Bronchial epithelial cell (primary cell): ENCODE data around the gene PTRH1. TPM values are rescaled to one million over a fixed set of nuclear protein-coding genes. Genes with fewer than 3 reads are reported as not detected.

Experiments used
- DNase-seq: peaks from one replicate; pipeline ENCODE4 v3.0.0-alpha.2; 2010; ENCODE audit warnings: low read depth
- FAIRE-seq: peaks from 2 replicates; lab custom pipeline; 2011; peaks lifted over from hg19 to GRCh38; lab: Jason Lieb, UNC
- H3K27me3 ChIP-seq: 2 replicates; pipeline ENCODE4 v1.5.1; 2011; ENCODE audit warnings: low read length; ENCODE audit not compliant: control insufficient read depth, insufficient read depth
- H3K36me3 ChIP-seq: 2 replicates; pipeline ENCODE4 v1.5.1; 2011; ENCODE audit warnings: low read length; ENCODE audit not compliant: control insufficient read depth, insufficient read depth
- H3K4me3 ChIP-seq: 2 replicates; pipeline ENCODE4 v1.5.1; 2011; ENCODE audit warnings: mild to moderate bottlenecking, low read depth, low read length, control low read depth
- total RNA-seq: library from RNA; depleted of rRNA; stranded (reverse); fragments of >200 nt; gene quantifications from 2 replicates; pipeline ENCODE4 v1.2.1, GENCODE V29; 2014
- TF ChIP-seq, protein P1 (sequence below): IDR thresholded peaks from 2 replicates; pipeline ENCODE4 v1.5.1; 2011; ENCODE audit warnings: mild to moderate bottlenecking, moderate library complexity, low read length, control low read depth, inconsistent platforms; ENCODE audit not compliant: insufficient read depth, severe bottlenecking

PTRH1 gene
- total RNA-seq, 1 donor from 2014 or later: 26.6 TPM

GRCh38 chr9:127744398-127745110 lies 29.1 kb upstream of the PTRH1 start:
- no peak for FAIRE-seq
- Histone ChIP-seq H3K27me3 (no peaks in the 10 kb centered on the region), H3K36me3 (no peaks in the 10 kb centered on the region)

DNA sequence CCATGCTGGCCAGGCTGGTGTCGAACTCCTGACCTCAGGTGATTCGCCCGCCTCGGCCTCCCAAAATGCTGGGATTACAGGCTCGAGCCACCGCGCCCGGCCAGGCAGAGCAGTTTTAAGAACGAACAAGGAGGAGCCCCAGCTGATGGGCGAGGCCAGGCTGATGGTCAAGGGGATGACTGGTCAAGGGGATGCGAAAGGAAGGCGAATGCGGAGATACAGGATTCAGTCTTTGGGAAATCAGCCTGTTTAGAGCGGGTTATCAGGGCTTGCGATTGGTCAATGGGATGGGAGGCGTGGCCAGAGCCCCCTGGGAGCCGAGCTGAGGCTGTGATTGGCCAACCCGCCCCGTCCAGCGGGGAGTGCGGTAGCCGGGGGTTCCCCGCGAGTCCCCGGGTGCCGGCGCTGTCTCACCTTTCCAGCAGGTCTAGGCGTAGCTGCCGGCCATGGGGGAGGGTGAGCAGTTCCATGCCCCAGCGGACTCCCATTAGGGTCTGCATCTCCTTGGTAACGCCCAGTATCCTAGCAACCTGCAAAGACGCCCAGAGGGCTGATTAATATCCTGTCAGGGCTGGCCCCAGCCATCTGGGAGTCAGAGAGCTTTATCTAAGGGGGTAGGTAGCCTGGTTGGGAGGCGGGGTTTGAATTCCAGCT lies 27.1 kb upstream of the PTRH1 start:
- TF ChIP-seq, protein P1, sequence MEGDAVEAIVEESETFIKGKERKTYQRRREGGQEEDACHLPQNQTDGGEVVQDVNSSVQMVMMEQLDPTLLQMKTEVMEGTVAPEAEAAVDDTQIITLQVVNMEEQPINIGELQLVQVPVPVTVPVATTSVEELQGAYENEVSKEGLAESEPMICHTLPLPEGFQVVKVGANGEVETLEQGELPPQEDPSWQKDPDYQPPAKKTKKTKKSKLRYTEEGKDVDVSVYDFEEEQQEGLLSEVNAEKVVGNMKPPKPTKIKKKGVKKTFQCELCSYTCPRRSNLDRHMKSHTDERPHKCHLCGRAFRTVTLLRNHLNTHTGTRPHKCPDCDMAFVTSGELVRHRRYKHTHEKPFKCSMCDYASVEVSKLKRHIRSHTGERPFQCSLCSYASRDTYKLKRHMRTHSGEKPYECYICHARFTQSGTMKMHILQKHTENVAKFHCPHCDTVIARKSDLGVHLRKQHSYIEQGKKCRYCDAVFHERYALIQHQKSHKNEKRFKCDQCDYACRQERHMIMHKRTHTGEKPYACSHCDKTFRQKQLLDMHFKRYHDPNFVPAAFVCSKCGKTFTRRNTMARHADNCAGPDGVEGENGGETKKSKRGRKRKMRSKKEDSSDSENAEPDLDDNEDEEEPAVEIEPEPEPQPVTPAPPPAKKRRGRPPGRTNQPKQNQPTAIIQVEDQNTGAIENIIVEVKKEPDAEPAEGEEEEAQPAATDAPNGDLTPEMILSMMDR: no peak
- H3K27me3 ChIP-seq: no peaks in the 10 kb centered on the region
- H3K4me3 ChIP-seq: no peak overlapping the region
- DNase-seq (peak; percentile 75), FAIRE-seq (no peak)
- no peaks in the 10 kb centered on the region for H3K36me3 ChIP-seq

More at GRCh38 chr9:127744398-127745110, 29.1 kb upstream of the PTRH1 start:
- TF ChIP-seq, protein P1: no peak
- DNase-seq: no peak
- H3K4me3 ChIP-seq: no peak overlapping the region

GRCh38 chr9:127741831-127742434 lies 26.5 kb upstream of the PTRH1 start:
- no peak for FAIRE-seq
- Histone ChIP-seq H3K4me3 (no peak overlapping the region), H3K27me3 (no peaks in the 10 kb centered on the region), H3K36me3 (no peaks in the 10 kb centered on the region)
- peak; percentile 19 for DNase-seq
- TF ChIP-seq, protein P1: no peak

- Histone ChIP-seq H3K36me3 (no peaks in the 10 kb centered on the region), H3K4me3 (no peak overlapping the region), H3K27me3 (no peaks in the 10 kb centered on the region)
- DNase-seq (peak; percentile 67), FAIRE-seq (no peak)
- TF ChIP-seq, protein P1: no peak
Observed at GRCh38 chr9:127739614-127740330, 24.3 kb upstream of the PTRH1 start.

DNA sequence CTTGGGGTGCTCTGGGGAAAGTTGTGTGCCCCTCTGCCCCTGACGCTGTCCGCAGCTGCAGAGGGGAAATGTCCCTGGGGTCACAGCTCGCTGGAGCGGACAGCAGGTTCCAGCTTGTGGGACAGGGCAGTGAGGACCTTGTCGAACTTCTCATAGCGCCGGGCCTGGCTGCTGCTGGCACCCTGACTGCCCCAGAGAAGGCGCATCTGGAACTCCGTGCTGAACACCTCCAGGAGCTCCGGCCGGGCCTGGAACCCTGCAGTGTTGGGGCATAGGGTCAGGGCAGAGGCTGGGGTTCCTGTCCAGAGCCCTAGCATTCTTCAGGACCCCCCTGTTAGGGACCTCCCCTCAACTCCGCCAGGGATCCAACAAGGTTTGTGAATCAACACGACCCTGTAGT lies 23.2 kb upstream of the PTRH1 start:
- no peak overlapping the region for H3K4me3 ChIP-seq
- no peak for DNase-seq
- no peak for FAIRE-seq
- H3K36me3 ChIP-seq: no peaks in the 10 kb centered on the region
- TF ChIP-seq, protein P1: no peak
- H3K27me3 ChIP-seq: no peaks in the 10 kb centered on the region
